GM23338 (cell line): ENCODE measurements around the gene PDYN. TPM values are rescaled to one million over a fixed set of nuclear protein-coding genes. Genes with fewer than 3 reads are reported as not detected.

ENCODE experiments used
- ATAC-seq: fragments of 200-7000 bp; cut with Tn5 transposase; 3 replicates; pipeline ENCODE4 v1.9.1; 2020
- DNase-seq: peaks from one replicate; pipeline ENCODE4 v3.0.0-alpha.2; 2015; ENCODE audit warnings: low spot score
- H2AFZ ChIP-seq: fragments of 200-600 bp; sonication (generic); 2 replicates; pipeline ENCODE4 v1.8.0; 2016; ENCODE audit warnings: antibody characterized with exemption, mild to moderate bottlenecking, moderate library complexity
- H3F3A ChIP-seq: fragments of 200-600 bp; sonication (generic); replicated peaks from 2 replicates; pipeline ENCODE4 v1.8.0; 2017; ENCODE audit warnings: antibody characterized with exemption, mixed run types, low read depth
- H3K27ac ChIP-seq: fragments of 200-600 bp; sonication (generic); 2 replicates; pipeline ENCODE4 v1.6.1; 2016; ENCODE audit warnings: low read depth
- H3K27me3 ChIP-seq: fragments of 200-600 bp; sonication (generic); 2 replicates; pipeline ENCODE4 v1.8.0; 2016; ENCODE audit warnings: mild to moderate bottlenecking, mixed run types, moderate library complexity; ENCODE audit not compliant: insufficient read depth
- H3K36me3 ChIP-seq: fragments of 200-600 bp; sonication (generic); 2 replicates; pipeline ENCODE4 v1.8.0; 2016; ENCODE audit warnings: mild to moderate bottlenecking; ENCODE audit not compliant: insufficient read depth
- H3K4me1 ChIP-seq: fragments of 200-600 bp; sonication (generic); 2 replicates; pipeline ENCODE4 v1.8.0; 2016; ENCODE audit warnings: mild to moderate bottlenecking, moderate library complexity; ENCODE audit not compliant: insufficient read depth
- H3K4me2 ChIP-seq: fragments of 200-600 bp; sonication (generic); 2 replicates; pipeline ENCODE4 v1.7.1; 2017; ENCODE audit warnings: mixed run types
- H3K4me3 ChIP-seq: fragments of 200-600 bp; sonication (generic); 2 replicates; pipeline ENCODE4 v1.6.1; 2016; ENCODE audit warnings: mixed run types
- H3K79me2 ChIP-seq: fragments of 200-600 bp; sonication (generic); replicated peaks from 2 replicates; pipeline ENCODE4 v1.8.0; 2017; ENCODE audit warnings: mild to moderate bottlenecking; ENCODE audit not compliant: insufficient read depth
- H3K9me2 ChIP-seq: fragments of 200-600 bp; sonication (generic); 2 replicates; pipeline ENCODE4 v1.8.0; 2017; ENCODE audit not compliant: insufficient read depth
- H4K20me1 ChIP-seq: fragments of 200-600 bp; sonication (generic); replicated peaks from 2 replicates; pipeline ENCODE4 v1.8.0; 2017; ENCODE audit warnings: mild to moderate bottlenecking; ENCODE audit not compliant: insufficient read depth
- H3K27ac Mint-ChIP-seq: 2 replicates; pipeline ENCODE4 v1.8.0; 2020; ENCODE audit warnings: inconsistent platforms, mild to moderate bottlenecking, moderate library complexity, mixed read lengths
- H3K27me3 Mint-ChIP-seq: 3 replicates; pipeline ENCODE4 v1.8.0; 2022; ENCODE audit warnings: low read depth, mild to moderate bottlenecking, moderate library complexity, mixed read lengths, inconsistent platforms; ENCODE audit not compliant: insufficient read depth, poor library complexity
- H3K36me3 Mint-ChIP-seq: 3 replicates; pipeline ENCODE4 v1.8.0; 2021; ENCODE audit warnings: low read depth, mild to moderate bottlenecking, inconsistent platforms, moderate library complexity, mixed read lengths
- H3K4me1 Mint-ChIP-seq: 3 replicates; pipeline ENCODE4 v1.8.0; 2020; ENCODE audit warnings: mild to moderate bottlenecking, inconsistent platforms, mixed read lengths
- H3K4me3 Mint-ChIP-seq: 3 replicates; pipeline ENCODE4 v1.8.0; 2021; ENCODE audit warnings: moderate library complexity, mild to moderate bottlenecking, inconsistent platforms, mixed read lengths
- H3K9me3 Mint-ChIP-seq: 3 replicates; pipeline ENCODE4 v1.8.0; 2020; ENCODE audit warnings: moderate library complexity, mild to moderate bottlenecking, inconsistent platforms, mixed read lengths
- ETS1 ChIP-seq: IDR thresholded peaks from 2 replicates; pipeline ENCODE4 v1.6.1; 2016; ENCODE audit warnings: antibody characterized with exemption
- EZH2 ChIP-seq: fragments of 200-600 bp; sonication (generic); IDR thresholded peaks from one replicate; pipeline ENCODE4 v1.8.0; 2017; ENCODE audit warnings: antibody characterized with exemption, mild to moderate bottlenecking, low read depth; ENCODE audit not compliant: unreplicated experiment
- ZNF331 ChIP-seq: fragments of 250-450 bp; sonication (Bioruptor Pico); IDR thresholded peaks from 2 replicates; pipeline ENCODE4 v1.5.0; 2020; ENCODE audit warnings: low read depth, mild to moderate bottlenecking, moderate library complexity
- polyA plus RNA-seq: library from polyadenylated mRNA; unstranded; fragments of >200 nt; fragmentation: Nextera tagmentation; extraction: Ambion mirVana; gene quantifications from 2 replicates; pipeline ENCODE4 v1.2.1, GENCODE V29; 2016
- total RNA-seq: library from RNA; depleted of rRNA; stranded (reverse); fragments of >200 nt; shearing (Covaris generic); gene quantifications from 2 replicates; pipeline ENCODE4 v1.2.3, GENCODE V29; 2014
- TF ChIP-seq, protein P1 (sequence below): fragments of 250-450 bp; sonication (Bioruptor Pico); IDR thresholded peaks from 2 replicates; pipeline ENCODE4 v1.5.0; 2020; ENCODE audit warnings: mild to moderate bottlenecking, moderate library complexity
- TF ChIP-seq, protein P2 (sequence below): IDR thresholded peaks from one replicate; pipeline ENCODE4 v1.6.1; 2018; ENCODE audit warnings: antibody characterized with exemption; ENCODE audit not compliant: unreplicated experiment

The PDYN gene
- total and polyA plus RNA-seq, 2 experiments from 2014 or later: 0.21 to 0.24 TPM

DNA sequence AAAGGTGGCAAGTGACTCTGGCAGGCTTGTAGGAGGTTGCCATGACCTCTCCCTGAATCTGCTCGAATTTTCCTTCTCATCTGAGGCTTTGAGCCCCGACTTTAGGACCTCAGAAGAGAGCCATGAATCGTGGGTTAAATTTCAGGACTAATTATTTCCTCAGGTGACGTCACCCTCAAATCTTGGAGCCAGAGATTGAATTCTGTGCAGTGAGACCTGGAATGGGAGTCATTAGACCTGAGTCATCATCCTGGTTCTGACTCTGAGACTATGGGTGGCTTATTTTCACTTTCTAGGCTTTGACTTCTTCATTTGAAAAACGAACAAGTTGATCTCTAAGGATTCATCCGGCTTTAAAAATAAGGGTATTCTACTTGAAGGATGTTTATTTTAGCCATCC is 48.5 kb upstream of the PDYN start:
- no peaks in the 10 kb centered on the region for H4K20me1 ChIP-seq
- no peak overlapping the region for H2AFZ ChIP-seq
- H3K4me1 ChIP-seq: no peaks in the 10 kb centered on the region
- Mint-ChIP-seq H3K27me3 (no peaks in the 10 kb centered on the region), H3K4me3 (no peak overlapping the region), H3K36me3 (no peaks in the 10 kb centered on the region), H3K4me1 (no peaks in the 10 kb centered on the region; the same call in 2 of the 3 replicates), H3K27ac (no peak overlapping the region), H3K9me3 (no peaks in the 10 kb centered on the region)
- H3K27me3 ChIP-seq: no peaks in the 10 kb centered on the region
- no peaks in the 10 kb centered on the region for H3K79me2 ChIP-seq
- no peak for DNase-seq
- no peaks in the 10 kb centered on the region for H3K36me3 ChIP-seq
- H3K27ac ChIP-seq: no peak overlapping the region
- H3K4me3 ChIP-seq: no peak overlapping the region
- H3K9me2 ChIP-seq: no peaks in the 10 kb centered on the region
- ATAC-seq: no peak
- no peak overlapping the region for H3K4me2 ChIP-seq
- H3F3A ChIP-seq: no peaks in the 10 kb centered on the region
- TF ChIP-seq ETS1: no peak

GRCh38 chr20:2038161-2038560 is 44.3 kb upstream of the PDYN start:
- H4K20me1 ChIP-seq: no peaks in the 10 kb centered on the region
- no peaks in the 10 kb centered on the region for H3K27me3 Mint-ChIP-seq
- no peaks in the 10 kb centered on the region; the same call in 2 of the 3 replicates for H3K4me1 Mint-ChIP-seq

DNA sequence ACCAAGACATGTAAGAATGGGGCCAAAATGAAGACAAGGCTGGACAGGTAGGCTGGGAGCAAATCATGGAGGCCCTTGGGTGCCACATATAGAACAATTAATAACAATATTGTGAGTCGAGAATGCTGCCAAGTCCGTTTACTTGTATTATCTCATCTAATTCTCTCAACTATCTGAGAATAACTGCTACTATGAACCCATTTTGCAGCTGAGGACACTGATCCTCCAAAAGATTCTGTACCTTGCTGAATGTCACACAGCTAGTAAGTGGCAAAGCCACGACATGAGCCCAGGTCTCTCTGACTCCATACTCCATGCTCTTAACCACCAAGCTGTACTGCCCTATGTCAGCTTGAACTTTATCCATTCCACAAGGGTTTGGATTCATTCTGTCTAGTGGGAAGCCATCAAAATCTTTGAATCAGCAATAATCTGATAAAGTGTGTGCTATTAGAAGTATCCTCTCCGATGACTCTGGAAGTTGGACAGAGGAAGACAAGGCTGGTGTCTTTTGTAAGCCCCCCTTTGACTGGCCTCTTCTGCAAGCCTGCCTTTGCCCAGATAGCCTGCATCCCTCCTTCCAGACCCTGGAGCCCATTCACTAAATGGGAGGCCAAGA is 43.5 kb upstream of the PDYN start:
- no peaks in the 10 kb centered on the region for H3F3A ChIP-seq
- H3K27me3 ChIP-seq: no peaks in the 10 kb centered on the region
- Mint-ChIP-seq H3K27ac (no peak overlapping the region), H3K36me3 (no peaks in the 10 kb centered on the region), H3K27me3 (no peaks in the 10 kb centered on the region), H3K4me3 (no peak overlapping the region), H3K4me1 (no peaks in the 10 kb centered on the region; the same call in 2 of the 3 replicates), H3K9me3 (no peaks in the 10 kb centered on the region)
- no peak overlapping the region for H2AFZ ChIP-seq
- DNase-seq (no peak), ATAC-seq (no peak)
- H3K4me2 ChIP-seq: no peak overlapping the region
- H3K36me3 ChIP-seq: no peaks in the 10 kb centered on the region
- H3K79me2 ChIP-seq: no peaks in the 10 kb centered on the region
- H3K4me3 ChIP-seq: no peak overlapping the region
- H3K4me1 ChIP-seq: no peaks in the 10 kb centered on the region
- H3K27ac ChIP-seq: no peak overlapping the region
- H3K9me2 ChIP-seq: no peaks in the 10 kb centered on the region; the same call in 1 of the 2 replicates
- no peaks in the 10 kb centered on the region for H4K20me1 ChIP-seq
- TF ChIP-seq, protein P1, sequence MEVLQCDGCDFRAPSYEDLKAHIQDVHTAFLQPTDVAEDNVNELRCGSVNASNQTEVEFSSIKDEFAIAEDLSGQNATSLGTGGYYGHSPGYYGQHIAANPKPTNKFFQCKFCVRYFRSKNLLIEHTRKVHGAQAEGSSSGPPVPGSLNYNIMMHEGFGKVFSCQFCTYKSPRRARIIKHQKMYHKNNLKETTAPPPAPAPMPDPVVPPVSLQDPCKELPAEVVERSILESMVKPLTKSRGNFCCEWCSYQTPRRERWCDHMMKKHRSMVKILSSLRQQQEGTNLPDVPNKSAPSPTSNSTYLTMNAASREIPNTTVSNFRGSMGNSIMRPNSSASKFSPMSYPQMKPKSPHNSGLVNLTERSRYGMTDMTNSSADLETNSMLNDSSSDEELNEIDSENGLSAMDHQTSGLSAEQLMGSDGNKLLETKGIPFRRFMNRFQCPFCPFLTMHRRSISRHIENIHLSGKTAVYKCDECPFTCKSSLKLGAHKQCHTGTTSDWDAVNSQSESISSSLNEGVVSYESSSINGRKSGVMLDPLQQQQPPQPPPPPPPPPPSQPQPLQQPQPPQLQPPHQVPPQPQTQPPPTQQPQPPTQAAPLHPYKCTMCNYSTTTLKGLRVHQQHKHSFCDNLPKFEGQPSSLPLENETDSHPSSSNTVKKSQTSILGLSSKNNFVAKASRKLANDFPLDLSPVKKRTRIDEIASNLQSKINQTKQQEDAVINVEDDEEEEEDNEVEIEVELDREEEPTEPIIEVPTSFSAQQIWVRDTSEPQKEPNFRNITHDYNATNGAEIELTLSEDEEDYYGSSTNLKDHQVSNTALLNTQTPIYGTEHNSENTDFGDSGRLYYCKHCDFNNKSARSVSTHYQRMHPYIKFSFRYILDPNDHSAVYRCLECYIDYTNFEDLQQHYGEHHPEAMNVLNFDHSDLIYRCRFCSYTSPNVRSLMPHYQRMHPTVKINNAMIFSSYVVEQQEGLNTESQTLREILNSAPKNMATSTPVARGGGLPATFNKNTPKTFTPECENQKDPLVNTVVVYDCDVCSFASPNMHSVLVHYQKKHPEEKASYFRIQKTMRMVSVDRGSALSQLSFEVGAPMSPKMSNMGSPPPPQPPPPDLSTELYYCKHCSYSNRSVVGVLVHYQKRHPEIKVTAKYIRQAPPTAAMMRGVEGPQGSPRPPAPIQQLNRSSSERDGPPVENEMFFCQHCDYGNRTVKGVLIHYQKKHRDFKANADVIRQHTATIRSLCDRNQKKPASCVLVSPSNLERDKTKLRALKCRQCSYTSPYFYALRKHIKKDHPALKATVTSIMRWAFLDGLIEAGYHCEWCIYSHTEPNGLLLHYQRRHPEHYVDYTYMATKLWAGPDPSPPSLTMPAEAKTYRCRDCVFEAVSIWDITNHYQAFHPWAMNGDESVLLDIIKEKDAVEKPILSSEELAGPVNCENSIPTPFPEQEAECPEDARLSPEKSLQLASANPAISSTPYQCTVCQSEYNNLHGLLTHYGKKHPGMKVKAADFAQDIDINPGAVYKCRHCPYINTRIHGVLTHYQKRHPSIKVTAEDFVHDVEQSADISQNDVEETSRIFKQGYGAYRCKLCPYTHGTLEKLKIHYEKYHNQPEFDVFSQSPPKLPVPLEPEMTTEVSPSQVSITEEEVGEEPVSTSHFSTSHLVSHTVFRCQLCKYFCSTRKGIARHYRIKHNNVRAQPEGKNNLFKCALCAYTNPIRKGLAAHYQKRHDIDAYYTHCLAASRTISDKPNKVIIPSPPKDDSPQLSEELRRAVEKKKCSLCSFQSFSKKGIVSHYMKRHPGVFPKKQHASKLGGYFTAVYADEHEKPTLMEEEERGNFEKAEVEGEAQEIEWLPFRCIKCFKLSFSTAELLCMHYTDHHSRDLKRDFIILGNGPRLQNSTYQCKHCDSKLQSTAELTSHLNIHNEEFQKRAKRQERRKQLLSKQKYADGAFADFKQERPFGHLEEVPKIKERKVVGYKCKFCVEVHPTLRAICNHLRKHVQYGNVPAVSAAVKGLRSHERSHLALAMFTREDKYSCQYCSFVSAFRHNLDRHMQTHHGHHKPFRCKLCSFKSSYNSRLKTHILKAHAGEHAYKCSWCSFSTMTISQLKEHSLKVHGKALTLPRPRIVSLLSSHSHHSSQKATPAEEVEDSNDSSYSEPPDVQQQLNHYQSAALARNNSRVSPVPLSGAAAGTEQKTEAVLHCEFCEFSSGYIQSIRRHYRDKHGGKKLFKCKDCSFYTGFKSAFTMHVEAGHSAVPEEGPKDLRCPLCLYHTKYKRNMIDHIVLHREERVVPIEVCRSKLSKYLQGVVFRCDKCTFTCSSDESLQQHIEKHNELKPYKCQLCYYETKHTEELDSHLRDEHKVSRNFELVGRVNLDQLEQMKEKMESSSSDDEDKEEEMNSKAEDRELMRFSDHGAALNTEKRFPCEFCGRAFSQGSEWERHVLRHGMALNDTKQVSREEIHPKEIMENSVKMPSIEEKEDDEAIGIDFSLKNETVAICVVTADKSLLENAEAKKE (CRISPR knock-in tag): no peak
- TF ChIP-seq, protein P2, sequence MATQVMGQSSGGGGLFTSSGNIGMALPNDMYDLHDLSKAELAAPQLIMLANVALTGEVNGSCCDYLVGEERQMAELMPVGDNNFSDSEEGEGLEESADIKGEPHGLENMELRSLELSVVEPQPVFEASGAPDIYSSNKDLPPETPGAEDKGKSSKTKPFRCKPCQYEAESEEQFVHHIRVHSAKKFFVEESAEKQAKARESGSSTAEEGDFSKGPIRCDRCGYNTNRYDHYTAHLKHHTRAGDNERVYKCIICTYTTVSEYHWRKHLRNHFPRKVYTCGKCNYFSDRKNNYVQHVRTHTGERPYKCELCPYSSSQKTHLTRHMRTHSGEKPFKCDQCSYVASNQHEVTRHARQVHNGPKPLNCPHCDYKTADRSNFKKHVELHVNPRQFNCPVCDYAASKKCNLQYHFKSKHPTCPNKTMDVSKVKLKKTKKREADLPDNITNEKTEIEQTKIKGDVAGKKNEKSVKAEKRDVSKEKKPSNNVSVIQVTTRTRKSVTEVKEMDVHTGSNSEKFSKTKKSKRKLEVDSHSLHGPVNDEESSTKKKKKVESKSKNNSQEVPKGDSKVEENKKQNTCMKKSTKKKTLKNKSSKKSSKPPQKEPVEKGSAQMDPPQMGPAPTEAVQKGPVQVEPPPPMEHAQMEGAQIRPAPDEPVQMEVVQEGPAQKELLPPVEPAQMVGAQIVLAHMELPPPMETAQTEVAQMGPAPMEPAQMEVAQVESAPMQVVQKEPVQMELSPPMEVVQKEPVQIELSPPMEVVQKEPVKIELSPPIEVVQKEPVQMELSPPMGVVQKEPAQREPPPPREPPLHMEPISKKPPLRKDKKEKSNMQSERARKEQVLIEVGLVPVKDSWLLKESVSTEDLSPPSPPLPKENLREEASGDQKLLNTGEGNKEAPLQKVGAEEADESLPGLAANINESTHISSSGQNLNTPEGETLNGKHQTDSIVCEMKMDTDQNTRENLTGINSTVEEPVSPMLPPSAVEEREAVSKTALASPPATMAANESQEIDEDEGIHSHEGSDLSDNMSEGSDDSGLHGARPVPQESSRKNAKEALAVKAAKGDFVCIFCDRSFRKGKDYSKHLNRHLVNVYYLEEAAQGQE: no peak

More at GRCh38 chr20:2038161-2038560, 44.3 kb upstream of the PDYN start:
- Mint-ChIP-seq H3K36me3 (no peaks in the 10 kb centered on the region), H3K9me3 (no peaks in the 10 kb centered on the region), H3K4me3 (no peak overlapping the region), H3K27ac (no peak overlapping the region)
- H3K4me1 ChIP-seq: no peaks in the 10 kb centered on the region
- TF ChIP-seq EZH2 (no peak), ZNF331 (CRISPR knock-in tag) (no peak)
- ATAC-seq (no peak), DNase-seq (no peak)
- H3K4me2 ChIP-seq: no peak overlapping the region
- H3K4me3 ChIP-seq: no peak overlapping the region
- no peaks in the 10 kb centered on the region for H3K79me2 ChIP-seq
- H3K36me3 ChIP-seq: no peaks in the 10 kb centered on the region
- H2AFZ ChIP-seq: no peak overlapping the region
- no peaks in the 10 kb centered on the region; the same call in 1 of the 2 replicates for H3K9me2 ChIP-seq
- H3K27me3 ChIP-seq: no peaks in the 10 kb centered on the region
- H3K27ac ChIP-seq: no peak overlapping the region
- H3F3A ChIP-seq: no peaks in the 10 kb centered on the region
